NCI-H748 (cell line): ENCODE results near the gene CDYL.
"Not testable (repeated sequence)": the region's sequence is repeated elsewhere in the genome, so short reads cannot be mapped to it uniquely, and the experiment has no call there.

ENCODE experiments used
- DNase-seq: peaks from one replicate; lab custom pipeline; 2025; ENCODE audit not compliant: unreplicated experiment; lab: John Stamatoyannopoulos, UW

Gene CDYL

DNA sequence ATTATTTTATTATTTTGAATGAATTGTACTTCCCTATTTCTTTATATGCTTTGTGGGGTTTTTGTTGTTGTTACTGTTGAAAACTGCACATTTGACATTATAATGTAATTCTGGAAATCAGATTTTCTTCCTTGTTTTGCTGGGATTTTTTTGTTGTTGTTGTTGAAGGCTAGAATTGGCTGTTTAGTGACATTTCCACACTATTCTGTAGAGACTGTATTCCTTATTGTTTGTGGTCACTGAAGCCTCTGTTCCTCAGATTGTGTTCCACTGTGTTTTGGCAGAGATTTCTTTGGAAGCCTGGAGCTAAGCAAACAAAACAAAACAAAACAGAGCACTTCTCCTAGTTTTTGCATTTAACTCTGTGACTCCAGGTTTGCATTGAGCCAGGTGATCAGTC, 52.9 kb downstream of the CDYL start:
- no peak for DNase-seq

- DNase-seq, result not testable (repeated sequence)
Measured at GRCh38 chr6:4835540-4835939, 59.3 kb downstream of the CDYL start.

GRCh38 chr6:4840169-4840568, 64.0 kb downstream of the CDYL start:
- no peak for DNase-seq

- peak; percentile 80 for DNase-seq
Measured at GRCh38 chr6:4844108-4844507, 67.9 kb downstream of the CDYL start.

DNA sequence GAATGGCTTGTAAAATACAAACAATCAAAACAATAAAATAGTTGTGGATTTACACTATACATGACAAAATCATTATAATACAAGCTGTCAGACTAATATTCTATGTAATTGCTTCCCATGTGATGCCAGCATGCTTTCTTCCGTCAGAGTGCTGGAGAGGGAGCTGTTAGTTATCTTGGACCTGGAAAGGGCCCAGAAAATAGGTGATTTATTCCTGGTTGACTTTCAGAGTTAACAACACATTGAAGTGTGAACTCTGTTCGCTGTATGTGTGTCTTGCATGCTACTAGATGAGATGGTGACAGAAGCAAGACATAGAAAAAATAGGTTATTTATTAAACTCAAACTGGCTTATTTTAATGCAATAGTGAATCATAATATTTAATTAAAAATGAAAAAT, 70.2 kb downstream of the CDYL start:
- DNase-seq, result no peak

DNA sequence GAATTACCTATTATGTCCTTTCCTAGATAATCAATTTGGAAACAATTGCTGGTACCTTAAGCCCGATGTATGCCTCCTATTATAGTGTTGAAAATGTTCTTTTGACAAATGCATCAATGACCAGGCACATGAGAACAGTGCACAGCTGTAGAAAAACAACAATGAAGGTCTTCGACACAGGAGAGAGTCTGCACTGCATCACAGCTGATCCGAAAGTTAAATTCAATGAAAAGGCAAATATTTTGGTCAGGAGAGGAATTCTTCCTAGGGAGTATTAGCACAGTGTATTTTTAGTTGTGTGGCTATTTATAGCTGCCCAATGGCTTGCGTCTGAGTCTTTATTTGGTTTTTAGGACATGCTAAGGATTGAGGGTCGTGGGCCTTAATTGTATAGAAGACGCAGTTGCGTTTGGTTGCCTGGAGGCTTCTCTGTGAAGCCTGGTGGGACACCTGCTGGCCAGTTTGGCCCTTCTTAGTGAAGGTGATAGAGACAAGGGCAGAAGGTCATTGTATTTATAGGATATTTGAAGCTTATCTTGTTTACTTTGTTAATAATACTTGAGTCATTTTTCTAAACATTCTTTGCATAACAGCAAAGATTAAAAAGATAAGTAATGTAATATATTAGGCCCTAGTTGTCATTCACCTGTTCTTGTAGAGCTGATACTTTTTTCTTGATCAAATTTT, 72.3 kb downstream of the CDYL start:
- DNase-seq, result peak; percentile 21

DNA sequence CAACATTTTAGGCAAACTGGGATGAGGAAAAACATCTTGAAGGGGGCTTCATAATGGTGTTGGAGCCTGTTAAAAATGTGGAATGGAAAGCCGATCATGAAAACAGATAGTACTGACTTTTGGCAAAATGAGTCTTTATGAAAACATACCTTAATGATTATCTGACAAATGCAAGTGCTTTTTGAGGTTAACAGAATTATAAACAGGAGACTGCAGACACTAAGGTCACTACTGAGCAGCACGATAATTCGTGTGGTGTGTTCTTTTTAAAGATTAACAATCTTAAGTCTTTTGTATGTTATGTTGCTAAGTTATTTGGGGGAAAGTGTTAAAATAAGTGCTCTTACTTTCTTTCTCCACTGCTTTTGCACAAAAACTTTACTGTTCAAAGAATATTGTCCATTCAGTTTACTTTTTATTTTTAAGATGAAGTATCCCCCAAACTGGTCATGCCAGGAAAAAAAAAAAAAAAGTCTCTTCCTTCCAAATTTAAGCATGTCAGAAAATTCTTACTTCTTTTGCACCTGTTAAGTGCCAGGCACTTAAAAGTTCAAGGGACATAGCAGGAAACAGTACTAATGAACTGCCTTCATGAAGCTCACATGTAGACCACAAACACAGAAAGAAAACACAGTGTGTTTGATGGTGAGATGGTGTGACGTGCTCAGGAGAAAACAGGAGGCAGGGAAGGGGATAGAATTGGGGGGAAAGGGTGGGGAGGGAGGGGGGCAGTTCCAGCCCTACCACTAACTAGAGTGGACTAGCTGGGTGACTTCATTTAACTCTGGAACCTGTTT, 73.2 kb downstream of the CDYL start:
- DNase-seq, result no peak

DNA sequence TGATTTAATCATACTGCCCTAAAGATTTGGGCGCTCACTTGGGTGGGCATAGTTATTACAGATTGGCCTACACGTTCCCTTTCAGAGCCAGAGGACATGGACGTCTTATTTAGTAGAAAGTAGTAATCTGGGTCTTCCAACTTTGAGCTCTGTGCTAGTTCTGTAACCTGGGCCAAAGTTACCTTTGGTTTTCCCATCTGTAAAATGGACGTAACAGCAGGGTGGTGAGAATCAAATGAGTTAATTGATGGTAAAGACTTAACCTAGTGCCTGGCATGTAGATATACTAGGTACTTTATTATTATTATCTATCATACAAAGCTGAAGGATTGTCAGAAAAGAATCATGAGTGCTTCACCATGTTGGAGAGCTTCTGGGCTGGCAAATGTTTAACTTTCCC, 74.8 kb downstream of the CDYL start:
- DNase-seq, result no peak

DNA sequence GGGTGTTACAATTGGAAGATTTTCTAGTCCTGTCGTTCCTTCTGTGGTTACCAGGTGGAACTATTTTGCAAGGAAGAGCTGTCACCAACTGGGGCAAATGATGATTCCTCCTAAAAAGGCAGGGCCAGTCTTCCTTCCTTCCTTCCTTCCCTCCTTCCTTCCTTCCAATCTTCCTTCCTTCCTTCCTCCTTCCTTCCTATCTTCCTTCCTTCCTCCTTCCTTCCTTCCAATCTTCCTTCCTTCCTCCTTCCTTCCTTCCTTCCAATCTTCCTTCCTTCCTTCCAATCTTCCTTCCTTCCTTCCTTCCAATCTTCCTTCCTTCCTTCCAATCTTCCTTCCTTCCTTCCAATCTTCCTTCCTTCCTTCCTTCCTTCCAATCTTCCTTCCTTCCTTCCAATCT, 76.0 kb downstream of the CDYL start:
- not testable (repeated sequence) for DNase-seq

DNA sequence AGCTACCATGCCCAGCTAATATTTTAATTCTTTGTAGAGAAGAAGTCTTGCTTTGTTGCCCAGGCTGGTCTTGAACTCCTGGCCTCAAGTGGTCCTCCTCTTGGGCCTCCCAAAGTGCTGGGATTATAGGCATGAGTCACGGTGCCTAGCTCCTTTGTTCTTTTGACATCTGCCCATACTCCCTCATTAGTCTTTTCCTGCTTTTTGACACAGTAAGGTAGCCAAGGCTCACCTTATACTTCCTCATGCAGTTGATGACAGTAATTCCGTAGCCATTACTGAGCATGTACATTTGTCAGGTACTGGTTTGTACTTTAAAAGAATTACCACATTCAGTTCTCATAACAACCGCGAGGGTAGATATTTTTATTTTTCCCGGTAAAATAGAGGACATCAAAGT, 76.7 kb downstream of the CDYL start:
- no peak for DNase-seq

GRCh38 chr6:4853349-4853748, 77.1 kb downstream of the CDYL start:
- DNase-seq, result no peak

GRCh38 chr6:4853782-4854511, 77.7 kb downstream of the CDYL start:
- peak; percentile 28 for DNase-seq

DNA sequence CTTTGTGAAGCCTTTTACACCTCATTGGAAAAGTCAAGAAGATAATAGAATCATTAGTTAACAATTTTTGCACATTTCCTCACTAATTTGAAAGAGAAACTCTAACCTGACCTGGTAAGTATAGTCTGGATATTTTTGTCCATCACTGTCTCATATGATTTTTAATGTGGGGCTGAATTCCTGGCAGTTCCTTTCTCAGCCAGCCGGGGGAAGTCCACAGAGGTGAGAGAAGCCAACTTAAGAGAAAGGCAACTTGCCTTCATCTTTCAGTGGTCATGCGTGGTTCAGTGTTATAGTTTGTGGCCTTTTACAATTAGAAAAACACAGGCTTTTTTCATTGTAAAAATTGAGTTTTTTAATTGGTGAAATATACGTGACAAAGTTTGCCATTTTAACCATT, 80.6 kb downstream of the CDYL start:
- no peak for DNase-seq

- DNase-seq, result peak; percentile 62
Measured at GRCh38 chr6:4858194-4859015, 82.2 kb downstream of the CDYL start.

GRCh38 chr6:4860387-4860786, 84.2 kb downstream of the CDYL start:
- no peak for DNase-seq

- DNase-seq, result no peak
Measured at GRCh38 chr6:4861564-4861963, 85.4 kb downstream of the CDYL start.

- DNase-seq, result no peak
Measured at GRCh38 chr6:4864519-4864918, 88.3 kb downstream of the CDYL start.

DNA sequence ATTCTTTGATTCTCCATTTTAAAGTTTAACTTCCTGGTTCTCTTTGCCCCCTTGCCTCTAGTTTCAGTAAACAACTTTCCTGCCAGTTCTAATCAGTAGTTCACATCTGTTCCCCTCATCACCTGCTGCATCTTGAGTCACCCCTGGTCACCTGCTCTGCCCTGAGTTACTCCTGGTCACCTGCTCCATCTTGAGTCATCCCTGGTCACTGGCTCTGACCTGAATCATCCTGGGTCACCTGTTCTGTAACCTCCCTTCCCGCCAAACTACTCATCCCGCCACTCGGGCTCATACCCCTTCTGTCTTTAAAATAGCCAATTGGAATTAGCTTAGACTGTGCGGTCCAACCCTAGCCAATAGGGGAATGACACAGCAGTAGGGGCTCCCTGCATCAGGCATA, 88.8 kb downstream of the CDYL start:
- not testable (repeated sequence) for DNase-seq

DNA sequence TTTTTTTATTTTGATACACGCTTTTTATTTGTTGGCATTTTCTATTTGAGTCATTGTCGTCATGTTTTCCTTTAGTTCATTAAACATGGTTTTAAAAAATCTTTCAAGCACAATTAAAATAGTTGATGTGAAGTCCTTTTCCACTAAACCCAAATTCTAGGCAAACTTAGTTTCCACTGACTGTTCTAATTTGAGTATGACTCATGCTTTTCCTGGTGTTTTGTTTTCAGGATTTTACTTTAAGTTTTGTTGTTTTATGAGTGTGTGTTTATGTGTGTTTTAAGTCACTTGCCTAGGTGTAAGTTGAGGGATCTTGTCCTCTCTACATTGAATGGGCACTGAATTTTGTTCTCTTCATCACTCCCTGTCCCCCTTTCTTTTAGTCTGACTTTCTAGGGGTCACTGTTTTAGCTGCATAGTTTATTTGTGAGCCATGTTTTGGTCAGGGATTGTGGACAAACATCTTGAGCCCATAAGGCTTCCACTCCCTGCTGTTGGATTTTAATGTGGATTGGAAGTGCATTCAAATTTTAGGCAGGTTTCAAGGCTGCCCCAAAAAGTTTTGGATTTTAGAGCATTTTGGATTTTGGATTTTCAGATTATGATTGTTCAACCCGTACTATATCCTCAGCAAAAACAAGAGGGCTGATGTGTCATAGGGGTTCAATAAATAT, 94.8 kb downstream of the CDYL start:
- DNase-seq, result no peak

- DNase-seq, result no peak
Measured at GRCh38 chr6:4871825-4872224, 95.6 kb downstream of the CDYL start.

GRCh38 chr6:4872841-4873240, 96.6 kb downstream of the CDYL start:
- DNase-seq, result no peak
